NCI-H1048 (cell line): ENCODE data around the gene MINDY3.

Experiments
- DNase-seq: peaks from one replicate; lab custom pipeline; 2025; lab: John Stamatoyannopoulos, UW

Gene MINDY3

GRCh38 chr10:15805395-15806058 lies 54.8 kb downstream of the MINDY3 start:
- DNase-seq: no peak

- DNase-seq: no peak
Observed at GRCh38 chr10:15804109-15804508, 56.2 kb downstream of the MINDY3 start.

GRCh38 chr10:15802375-15802949 lies 57.8 kb downstream of the MINDY3 start:
- no peak for DNase-seq

- no peak for DNase-seq
Observed at GRCh38 chr10:15801641-15802040, 58.7 kb downstream of the MINDY3 start.

- DNase-seq: no peak
Observed at GRCh38 chr10:15801147-15801546, 59.2 kb downstream of the MINDY3 start.

GRCh38 chr10:15797346-15797745 lies 63.0 kb downstream of the MINDY3 start:
- DNase-seq: no peak

GRCh38 chr10:15796762-15797161 lies 63.5 kb downstream of the MINDY3 start:
- no peak for DNase-seq

- DNase-seq: no peak
Observed at GRCh38 chr10:15796098-15796759, 64.1 kb downstream of the MINDY3 start.

GRCh38 chr10:15795036-15795792 lies 65.1 kb downstream of the MINDY3 start:
- no peak for DNase-seq

GRCh38 chr10:15794569-15794968 lies 65.7 kb downstream of the MINDY3 start:
- DNase-seq: no peak

- no peak for DNase-seq
Observed at GRCh38 chr10:15793664-15794063, 66.6 kb downstream of the MINDY3 start.

- DNase-seq: no peak
Observed at GRCh38 chr10:15792777-15793176, 67.5 kb downstream of the MINDY3 start.

- no peak for DNase-seq
Observed at GRCh38 chr10:15791816-15792524, 68.3 kb downstream of the MINDY3 start.

GRCh38 chr10:15789793-15790525 lies 70.3 kb downstream of the MINDY3 start:
- no peak for DNase-seq

GRCh38 chr10:15787426-15787825 lies 72.9 kb downstream of the MINDY3 start:
- DNase-seq: no peak

- no peak for DNase-seq
Observed at GRCh38 chr10:15784662-15785300, 75.5 kb downstream of the MINDY3 start.

- DNase-seq: no peak
Observed at GRCh38 chr10:15783941-15784636, 76.2 kb downstream of the MINDY3 start.

GRCh38 chr10:15782851-15783250 lies 77.5 kb downstream of the MINDY3 start:
- DNase-seq: no peak

- DNase-seq: no peak
Observed at GRCh38 chr10:15781381-15781960, 78.8 kb downstream of the MINDY3 start.
